ENCODE data around the gene RAB38. TPM values are rescaled to one million over a fixed set of nuclear protein-coding genes. Genes with fewer than 3 reads are reported as not detected.

RAB38 gene
- total and polyA plus RNA-seq, 2 donors (not counting 1 experiment from before 2014, with no cell fraction given), result not detected

DNA sequence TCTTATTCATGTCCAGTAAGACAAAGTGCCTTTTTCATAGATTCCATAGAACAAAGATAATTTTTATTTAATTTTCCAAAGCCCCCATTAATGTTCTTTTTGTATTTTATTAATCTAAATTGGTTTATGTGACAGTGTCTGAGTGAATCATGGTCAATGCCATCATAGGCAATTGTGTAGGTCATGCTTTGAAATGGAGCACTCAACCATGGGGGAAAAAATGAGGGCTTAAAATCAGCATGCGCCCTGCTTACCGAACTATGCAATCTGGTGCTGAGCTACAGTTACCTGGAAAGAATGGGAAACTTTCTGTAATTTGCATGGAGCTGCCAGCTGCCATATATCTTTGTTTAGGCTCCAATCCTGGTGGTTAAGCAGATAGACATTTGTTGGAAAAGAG, 28.4 kb upstream of the RAB38 start:
- POLR2A ChIA-PET, result no interaction called here
- Histone ChIP-seq H3K79me2 (ENCODE audit: control insufficient read depth, insufficient read depth, low read length) (no peaks in the 10 kb centered on the region), H3K4me1 (ENCODE audit: control insufficient read depth in 2 of 2, insufficient read depth in 2 of 2, low read length in 2 of 2) (no peaks in the 10 kb centered on the region), H4K20me1 (ENCODE audit: control insufficient read depth, insufficient read depth, low read length, poor library complexity, severe bottlenecking) (no peaks in the 10 kb centered on the region), H3K9ac (ENCODE audit: low read length) (no peak overlapping the region), H2AFZ (ENCODE audit: insufficient read depth, low read depth, low read length, poor library complexity, severe bottlenecking) (no peak overlapping the region), H3K9me3 (ENCODE audit: control extremely low read depth in 1 of 3, control insufficient read depth in 2 of 3, insufficient read depth in 1 of 3, low read length in 2 of 3) (no peaks in the 10 kb centered on the region), H3K27me3 (replicated peaks in 1 of 4; ENCODE audit: control extremely low read depth in 1 of 4, control insufficient read depth in 3 of 4, insufficient read depth in 4 of 4, low read length in 3 of 4) (no peaks in the 10 kb centered on the region), H3K27ac (ENCODE audit: low read length in 2 of 2) (no peak overlapping the region), H3K36me3 (replicated peaks in 1 of 2; ENCODE audit: control extremely low read depth in 1 of 2, control insufficient read depth in 1 of 2, extremely low read depth in 1 of 2, insufficient read depth in 2 of 2, low read length in 1 of 2) (no peaks in the 10 kb centered on the region), H3K4me2 (replicated peaks; ENCODE audit: low read depth, low read length, poor library complexity, severe bottlenecking) (no peak overlapping the region), H3K4me3 (ENCODE audit: control extremely low read depth in 1 of 5, extremely low read depth in 1 of 5, insufficient read depth in 1 of 5, low read depth in 2 of 5, low read length in 4 of 5) (no peak overlapping the region)
- Mint-ChIP-seq H3K4me3 (no peak overlapping the region), H3K9me3 (ENCODE audit: insufficient read depth) (no peaks in the 10 kb centered on the region), H3K27ac (no peak overlapping the region), H3K4me1 (no peaks in the 10 kb centered on the region), H3K27me3 (no peaks in the 10 kb centered on the region)
- DNase-seq (no peak), ATAC-seq (ENCODE audit: low read depth) (no peak)
- intact Hi-C loops (cut with micrococcal nuclease), result no loop called here
- CTCF ChIA-PET, result no interaction called here
- WGBS (ENCODE audit: insufficient coverage), result 100% methylated on average over 2 of the region's 2 CpGs
- TF ChIP-seq, protein P1, sequence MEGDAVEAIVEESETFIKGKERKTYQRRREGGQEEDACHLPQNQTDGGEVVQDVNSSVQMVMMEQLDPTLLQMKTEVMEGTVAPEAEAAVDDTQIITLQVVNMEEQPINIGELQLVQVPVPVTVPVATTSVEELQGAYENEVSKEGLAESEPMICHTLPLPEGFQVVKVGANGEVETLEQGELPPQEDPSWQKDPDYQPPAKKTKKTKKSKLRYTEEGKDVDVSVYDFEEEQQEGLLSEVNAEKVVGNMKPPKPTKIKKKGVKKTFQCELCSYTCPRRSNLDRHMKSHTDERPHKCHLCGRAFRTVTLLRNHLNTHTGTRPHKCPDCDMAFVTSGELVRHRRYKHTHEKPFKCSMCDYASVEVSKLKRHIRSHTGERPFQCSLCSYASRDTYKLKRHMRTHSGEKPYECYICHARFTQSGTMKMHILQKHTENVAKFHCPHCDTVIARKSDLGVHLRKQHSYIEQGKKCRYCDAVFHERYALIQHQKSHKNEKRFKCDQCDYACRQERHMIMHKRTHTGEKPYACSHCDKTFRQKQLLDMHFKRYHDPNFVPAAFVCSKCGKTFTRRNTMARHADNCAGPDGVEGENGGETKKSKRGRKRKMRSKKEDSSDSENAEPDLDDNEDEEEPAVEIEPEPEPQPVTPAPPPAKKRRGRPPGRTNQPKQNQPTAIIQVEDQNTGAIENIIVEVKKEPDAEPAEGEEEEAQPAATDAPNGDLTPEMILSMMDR (IDR thresholded peaks at IDR 0.05), result no peak

DNA sequence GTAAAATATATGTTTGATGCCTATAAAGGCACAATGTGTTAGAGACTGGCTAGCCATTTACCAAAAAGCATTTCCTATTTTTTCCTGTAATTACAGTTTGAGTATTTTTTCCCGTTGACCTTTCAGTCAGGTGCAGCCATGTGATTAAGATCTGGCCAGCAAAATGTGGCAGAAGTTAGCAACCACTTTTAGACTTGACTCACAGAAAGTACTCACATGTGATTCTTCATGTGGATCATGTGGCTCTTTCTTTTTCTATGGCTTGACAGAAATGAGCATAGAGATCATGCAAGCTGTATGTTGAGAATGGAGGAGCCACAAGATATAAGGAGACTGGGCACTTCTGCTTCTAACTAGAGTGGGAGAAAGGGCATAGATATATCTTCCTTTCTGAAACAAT, 27.3 kb upstream of the RAB38 start:
- Mint-ChIP-seq H3K4me3 (no peak overlapping the region), H3K9me3 (ENCODE audit: insufficient read depth) (peaks cover 5% of the 10 kb centered on the region), H3K27ac (no peak overlapping the region), H3K4me1 (no peaks in the 10 kb centered on the region), H3K27me3 (no peaks in the 10 kb centered on the region)
- ATAC-seq (ENCODE audit: low read depth) (no peak), DNase-seq (no peak)
- Histone ChIP-seq H3K27ac (ENCODE audit: low read length in 2 of 2) (no peak overlapping the region), H3K36me3 (replicated peaks in 1 of 2; ENCODE audit: control extremely low read depth in 1 of 2, control insufficient read depth in 1 of 2, extremely low read depth in 1 of 2, insufficient read depth in 2 of 2, low read length in 1 of 2) (no peaks in the 10 kb centered on the region), H3K9ac (ENCODE audit: low read length) (no peak overlapping the region), H3K4me1 (ENCODE audit: control insufficient read depth in 2 of 2, insufficient read depth in 2 of 2, low read length in 2 of 2) (no peaks in the 10 kb centered on the region), H2AFZ (ENCODE audit: insufficient read depth, low read depth, low read length, poor library complexity, severe bottlenecking) (no peak overlapping the region), H3K79me2 (ENCODE audit: control insufficient read depth, insufficient read depth, low read length) (no peaks in the 10 kb centered on the region), H3K27me3 (replicated peaks in 1 of 4; ENCODE audit: control extremely low read depth in 1 of 4, control insufficient read depth in 3 of 4, insufficient read depth in 4 of 4, low read length in 3 of 4) (no peaks in the 10 kb centered on the region), H3K4me2 (replicated peaks; ENCODE audit: low read depth, low read length, poor library complexity, severe bottlenecking) (no peak overlapping the region), H3K4me3 (ENCODE audit: control extremely low read depth in 1 of 5, extremely low read depth in 1 of 5, insufficient read depth in 1 of 5, low read depth in 2 of 5, low read length in 4 of 5) (no peak overlapping the region), H3K9me3 (ENCODE audit: control extremely low read depth in 1 of 3, control insufficient read depth in 2 of 3, insufficient read depth in 1 of 3, low read length in 2 of 3) (no peaks in the 10 kb centered on the region), H4K20me1 (ENCODE audit: control insufficient read depth, insufficient read depth, low read length, poor library complexity, severe bottlenecking) (no peaks in the 10 kb centered on the region)
- ChIA-PET POLR2A (no interaction called here), CTCF (no interaction called here)
- 67% methylated on average over 1 of the region's 1 CpG for WGBS (ENCODE audit: insufficient coverage)
- intact Hi-C loops (cut with micrococcal nuclease), result no loop called here
- TF ChIP-seq EZH2 (IDR thresholded peaks at IDR 0.05; ENCODE audit: borderline replicate concordance, insufficient read depth, low read depth, low read length, poor library complexity, severe bottlenecking), result no peak
- TF ChIP-seq, protein P1 (IDR thresholded peaks at IDR 0.05), result no peak

Data from B cell (primary cell).